ENCODE results near the gene CBX2.

CBX2 gene

GRCh38 chr17:79789943-79790804 is 12.2 kb downstream of the CBX2 start:
- H3K9me3 ChIP-seq = no peaks in the 10 kb centered on the region
- H3K27me3 ChIP-seq = peaks cover 91% of the 10 kb centered on the region
- peaks cover 5 to 19% of the 10 kb centered on the region in 2 experiments for H3K4me1 ChIP-seq (ENCODE audit: control insufficient read depth in 1 of 2, insufficient read depth in 1 of 2, low read depth in 1 of 2, low read length in 1 of 2)
- H3K4me3 ChIP-seq (ENCODE audit: low read depth in 1 of 2, low read length in 1 of 2) = peak overlapping the region in 1 of 2 experiments; percentile 19
- TF ChIP-seq CTCF (IDR thresholded peaks at IDR 0.05) = peak; percentile 76
- H3K27ac ChIP-seq = no peak overlapping the region
- peaks cover 9% of the 10 kb centered on the region for H3K36me3 ChIP-seq

GRCh38 chr17:79790805-79791734 is 13.1 kb downstream of the CBX2 start:
- Histone ChIP-seq H3K27ac (no peak overlapping the region), H3K36me3 (peaks cover 10% of the 10 kb centered on the region), H3K4me1 (ENCODE audit: control insufficient read depth in 1 of 2, insufficient read depth in 1 of 2, low read depth in 1 of 2, low read length in 1 of 2) (peaks cover 10 to 25% of the 10 kb centered on the region in 2 experiments), H3K9me3 (no peaks in the 10 kb centered on the region), H3K27me3 (peaks cover 82% of the 10 kb centered on the region), H3K4me3 (ENCODE audit: low read depth in 1 of 2, low read length in 1 of 2) (no peak overlapping the region)
- TF ChIP-seq CTCF (IDR thresholded peaks at IDR 0.05) = no peak

- no peak for TF ChIP-seq CTCF (IDR thresholded peaks at IDR 0.05)
- Histone ChIP-seq H3K27ac (no peak overlapping the region), H3K27me3 (peaks cover 75% of the 10 kb centered on the region), H3K36me3 (peaks cover 10% of the 10 kb centered on the region), H3K9me3 (no peaks in the 10 kb centered on the region), H3K4me3 (ENCODE audit: low read depth in 1 of 2, low read length in 1 of 2) (no peak overlapping the region), H3K4me1 (ENCODE audit: control insufficient read depth in 1 of 2, insufficient read depth in 1 of 2, low read depth in 1 of 2, low read length in 1 of 2) (peaks cover 16 to 32% of the 10 kb centered on the region in 2 experiments)
Measured at GRCh38 chr17:79791735-79792161, 13.8 kb downstream of the CBX2 start.

- Histone ChIP-seq H3K27me3 (peaks cover 72% of the 10 kb centered on the region), H3K4me3 (ENCODE audit: low read depth in 1 of 2, low read length in 1 of 2) (no peak overlapping the region), H3K27ac (no peak overlapping the region), H3K9me3 (no peaks in the 10 kb centered on the region), H3K36me3 (peaks cover 10% of the 10 kb centered on the region), H3K4me1 (ENCODE audit: control insufficient read depth in 1 of 2, insufficient read depth in 1 of 2, low read depth in 1 of 2, low read length in 1 of 2) (peaks cover 17 to 38% of the 10 kb centered on the region in 2 experiments)
- TF ChIP-seq CTCF (IDR thresholded peaks at IDR 0.05) = no peak
Measured at GRCh38 chr17:79792341-79792871, 14.5 kb downstream of the CBX2 start.
